Neural cell (in vitro differentiated cells): ENCODE measurements around the gene RPSA. TPM values are rescaled to one million over a fixed set of nuclear protein-coding genes. Genes with fewer than 3 reads are reported as not detected.

Experiments used
- H2AFZ ChIP-seq: fragments of 200-600, 300-800 bp; sonication (generic), shearing (Covaris generic); 2 replicates; pipeline ENCODE4 v1.6.0; 2014; ENCODE audit warnings: low read depth, mild to moderate bottlenecking, antibody characterized with exemption, low read length, moderate library complexity
- H3F3A ChIP-seq: fragments of 200-600 bp; shearing (Covaris generic); 2 replicates; pipeline ENCODE4 v1.6.1; 2016; ENCODE audit warnings: mild to moderate bottlenecking, moderate library complexity, mixed read lengths, antibody characterized with exemption, low read length; ENCODE audit not compliant: insufficient read depth, poor library complexity, severe bottlenecking
- H3K27ac ChIP-seq: fragments of 200-600, 300-800 bp; sonication (generic), shearing (Covaris generic); 2 replicates; pipeline ENCODE4 v1.5.1; 2014; ENCODE audit warnings: mild to moderate bottlenecking, low read length, moderate library complexity
- H3K27me3 ChIP-seq: fragments of 300-800, 200-600 bp; sonication (generic), shearing (Covaris generic); 2 replicates; pipeline ENCODE4 v1.6.0; 2014; ENCODE audit warnings: mild to moderate bottlenecking, low read depth, low read length, moderate library complexity; ENCODE audit not compliant: insufficient read depth
- H3K36me3 ChIP-seq: fragments of 300-800, 200-600 bp; sonication (generic), shearing (Covaris generic); 2 replicates; pipeline ENCODE4 v1.5.1; 2014; ENCODE audit warnings: mild to moderate bottlenecking, antibody characterized with exemption, low read length, moderate library complexity; ENCODE audit not compliant: insufficient read depth
- H3K4me2 ChIP-seq: fragments of 300-800, 200-600 bp; sonication (generic), shearing (Covaris generic); 2 replicates; pipeline ENCODE4 v1.6.0; 2014; ENCODE audit warnings: mild to moderate bottlenecking, low read length
- H3K4me3 ChIP-seq: fragments of 300-800, 200-600 bp; sonication (generic), shearing (Covaris generic); 2 replicates; pipeline ENCODE4 v1.5.1; 2014; ENCODE audit warnings: mild to moderate bottlenecking, low read length, moderate library complexity
- H3K79me2 ChIP-seq: fragments of 200-600 bp; shearing (Covaris generic); replicated peaks from 2 replicates; pipeline ENCODE4 v1.6.0; 2014; ENCODE audit warnings: mild to moderate bottlenecking, low read length, moderate library complexity; ENCODE audit not compliant: insufficient read depth
- H3K9ac ChIP-seq: fragments of 300-800, 200-600 bp; sonication (generic), shearing (Covaris generic); 2 replicates; pipeline ENCODE4 v1.6.1; 2016; ENCODE audit warnings: mild to moderate bottlenecking, low read length, mixed read lengths
- H3K9me2 ChIP-seq: fragments of 200-600 bp; shearing (Covaris generic); 2 replicates; pipeline ENCODE4 v1.6.1; 2016; ENCODE audit warnings: mild to moderate bottlenecking, low read length, mixed read lengths; ENCODE audit not compliant: insufficient read depth
- H3K9me3 ChIP-seq: fragments of 200-600, 300-800 bp; sonication (generic), shearing (Covaris generic); 2 replicates; pipeline ENCODE4 v1.6.1; 2016; ENCODE audit warnings: mild to moderate bottlenecking, mixed run types, low read length, moderate library complexity, mixed read lengths
- H4K20me1 ChIP-seq: fragments of 200-600 bp; shearing (Covaris generic); 2 replicates; pipeline ENCODE4 v1.6.1; 2016; ENCODE audit warnings: mild to moderate bottlenecking, mixed run types; ENCODE audit not compliant: insufficient read depth
- CTCF ChIP-seq: fragments of 450-650 bp; IDR thresholded peaks from 2 replicates; pipeline ENCODE4 v1.5.1; 2014; ENCODE audit warnings: antibody characterized with exemption, mild to moderate bottlenecking, moderate library complexity; ENCODE audit not compliant: poor library complexity, severe bottlenecking
- EP300 ChIP-seq: fragments of 450-650 bp; conservative IDR thresholded peaks from 2 replicates; pipeline ENCODE4 v1.6.1; 2014; ENCODE audit warnings: antibody characterized with exemption, mild to moderate bottlenecking, moderate library complexity; ENCODE audit not compliant: poor library complexity, severe bottlenecking
- EZH2 ChIP-seq: fragments of 200-600, 300-800 bp; shearing (Covaris generic), sonication (generic); IDR thresholded peaks from 2 replicates; pipeline ENCODE4 v1.6.1; 2014; ENCODE audit warnings: antibody characterized with exemption, low read length, borderline replicate concordance, mild to moderate bottlenecking; ENCODE audit not compliant: insufficient read depth, poor library complexity, severe bottlenecking
- MXI1 ChIP-seq: fragments of 450-650 bp; conservative IDR thresholded peaks from 2 replicates; pipeline ENCODE4 v1.6.1; 2014; ENCODE audit warnings: antibody characterized with exemption, mild to moderate bottlenecking; ENCODE audit not compliant: poor library complexity, severe bottlenecking
- POLR2AphosphoS5 ChIP-seq: IDR thresholded peaks from 2 replicates; pipeline ENCODE4 v1.6.1; 2012
- RAD21 ChIP-seq: fragments of 450-650 bp; conservative IDR thresholded peaks from 2 replicates; pipeline ENCODE4 v1.6.1; 2014; ENCODE audit warnings: antibody characterized with exemption, mild to moderate bottlenecking, moderate library complexity
- SMC3 ChIP-seq: fragments of 450-650 bp; conservative IDR thresholded peaks from 2 replicates; pipeline ENCODE4 v1.6.1; 2014; ENCODE audit warnings: antibody characterized with exemption, mild to moderate bottlenecking, moderate library complexity; ENCODE audit not compliant: poor library complexity
- TAF1 ChIP-seq: IDR thresholded peaks from 2 replicates; pipeline ENCODE4 v1.6.1; 2012; ENCODE audit warnings: low read depth
- polyA plus RNA-seq: library from polyadenylated mRNA; depleted of rRNA; stranded (reverse); fragments of >200 nt; gene quantifications from 2 replicates; pipeline ENCODE4 v1.2.3, GENCODE V29; 2014
- TF ChIP-seq, protein P1 (sequence below): IDR thresholded peaks from 2 replicates; pipeline ENCODE4 v1.6.1; 2012; ENCODE audit warnings: borderline replicate concordance

Gene RPSA
- polyA plus RNA-seq, 1 donor from 2014 or later, result 1,629 TPM

- Histone ChIP-seq H3K4me2 (no peak overlapping the region), H4K20me1 (no peaks in the 10 kb centered on the region), H3K9me2 (no peaks in the 10 kb centered on the region), H3K9me3 (no peaks in the 10 kb centered on the region), H3K4me3 (no peak overlapping the region), H3K36me3 (no peaks in the 10 kb centered on the region), H3K27ac (no peak overlapping the region), H2AFZ (no peak overlapping the region), H3K9ac (no peak overlapping the region), H3K27me3 (no peaks in the 10 kb centered on the region), H3K79me2 (peaks cover 32% of the 10 kb centered on the region), H3F3A (no peaks in the 10 kb centered on the region)
- TF ChIP-seq RAD21 (no peak), EZH2 (no peak), CTCF (no peak), EP300 (no peak), TAF1 (no peak), POLR2AphosphoS5 (no peak), MXI1 (no peak), SMC3 (no peak)
- TF ChIP-seq, protein P1, sequence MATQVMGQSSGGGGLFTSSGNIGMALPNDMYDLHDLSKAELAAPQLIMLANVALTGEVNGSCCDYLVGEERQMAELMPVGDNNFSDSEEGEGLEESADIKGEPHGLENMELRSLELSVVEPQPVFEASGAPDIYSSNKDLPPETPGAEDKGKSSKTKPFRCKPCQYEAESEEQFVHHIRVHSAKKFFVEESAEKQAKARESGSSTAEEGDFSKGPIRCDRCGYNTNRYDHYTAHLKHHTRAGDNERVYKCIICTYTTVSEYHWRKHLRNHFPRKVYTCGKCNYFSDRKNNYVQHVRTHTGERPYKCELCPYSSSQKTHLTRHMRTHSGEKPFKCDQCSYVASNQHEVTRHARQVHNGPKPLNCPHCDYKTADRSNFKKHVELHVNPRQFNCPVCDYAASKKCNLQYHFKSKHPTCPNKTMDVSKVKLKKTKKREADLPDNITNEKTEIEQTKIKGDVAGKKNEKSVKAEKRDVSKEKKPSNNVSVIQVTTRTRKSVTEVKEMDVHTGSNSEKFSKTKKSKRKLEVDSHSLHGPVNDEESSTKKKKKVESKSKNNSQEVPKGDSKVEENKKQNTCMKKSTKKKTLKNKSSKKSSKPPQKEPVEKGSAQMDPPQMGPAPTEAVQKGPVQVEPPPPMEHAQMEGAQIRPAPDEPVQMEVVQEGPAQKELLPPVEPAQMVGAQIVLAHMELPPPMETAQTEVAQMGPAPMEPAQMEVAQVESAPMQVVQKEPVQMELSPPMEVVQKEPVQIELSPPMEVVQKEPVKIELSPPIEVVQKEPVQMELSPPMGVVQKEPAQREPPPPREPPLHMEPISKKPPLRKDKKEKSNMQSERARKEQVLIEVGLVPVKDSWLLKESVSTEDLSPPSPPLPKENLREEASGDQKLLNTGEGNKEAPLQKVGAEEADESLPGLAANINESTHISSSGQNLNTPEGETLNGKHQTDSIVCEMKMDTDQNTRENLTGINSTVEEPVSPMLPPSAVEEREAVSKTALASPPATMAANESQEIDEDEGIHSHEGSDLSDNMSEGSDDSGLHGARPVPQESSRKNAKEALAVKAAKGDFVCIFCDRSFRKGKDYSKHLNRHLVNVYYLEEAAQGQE, result no peak
Measured at GRCh38 chr3:39387411-39387975, 19.0 kb upstream of the RPSA start.

- H3K36me3 ChIP-seq, result no peaks in the 10 kb centered on the region
- no peak overlapping the region for H3K27ac ChIP-seq
- H2AFZ ChIP-seq, result no peak overlapping the region
- no peak overlapping the region for H3K4me3 ChIP-seq
- peaks cover 32% of the 10 kb centered on the region for H3K79me2 ChIP-seq
- H3F3A ChIP-seq, result no peaks in the 10 kb centered on the region
- H3K9me3 ChIP-seq, result no peaks in the 10 kb centered on the region
- no peak overlapping the region for H3K9ac ChIP-seq
- H3K27me3 ChIP-seq, result no peaks in the 10 kb centered on the region
- TF ChIP-seq, protein P1, result no peak
- TF ChIP-seq EZH2 (no peak), TAF1 (no peak), RAD21 (no peak), EP300 (no peak), CTCF (no peak), POLR2AphosphoS5 (no peak), SMC3 (no peak), MXI1 (no peak)
- no peaks in the 10 kb centered on the region for H3K9me2 ChIP-seq
- no peak overlapping the region for H3K4me2 ChIP-seq
- no peaks in the 10 kb centered on the region for H4K20me1 ChIP-seq
Measured at GRCh38 chr3:39388153-39388552, 18.4 kb upstream of the RPSA start.
